ENCODE measurements around the gene COX18. TPM values are rescaled to one million over a fixed set of nuclear protein-coding genes. Genes with fewer than 3 reads are reported as not detected.

Gene COX18
- total and polyA plus RNA-seq, 2 of the 4 experiments (the other 2 are of a cell fraction): 8.0 to 22.0 TPM

- Histone ChIP-seq H2BK20ac (ENCODE audit: low read depth, low read length) (no peak overlapping the region), H2AFZ (replicated peaks; ENCODE audit: low read length, poor library complexity) (no peak overlapping the region), H3K4me1 (ENCODE audit: control insufficient read depth, insufficient read depth, low read length) (no peaks in the 10 kb centered on the region), H3K9me1 (ENCODE audit: insufficient read depth, low read length) (0 out of 2 replicates have a peak, but pooled peaks cover 2% of the 10 kb centered on the region), H3K9ac (ENCODE audit: low read depth, low read length) (no peak overlapping the region), H2AK5ac (ENCODE audit: low read depth, low read length) (no peak overlapping the region), H4K5ac (ENCODE audit: low read depth, low read length) (no peak overlapping the region), H3K23ac (ENCODE audit: low read depth, low read length) (no peak overlapping the region), H3K79me1 (ENCODE audit: low read depth in 1 of 2, low read length in 2 of 2) (peaks cover 5 to 16% of the 10 kb centered on the region in 2 experiments; a peak in 3 of 4 replicates), H4K8ac (ENCODE audit: low read depth in 2 of 2, low read length in 2 of 2) (no peak overlapping the region), H3K9me3 (ENCODE audit: control insufficient read depth, insufficient read depth, low read length) (no peaks in the 10 kb centered on the region), H2BK5ac (ENCODE audit: low read depth, low read length, poor library complexity, severe bottlenecking) (no peak overlapping the region), H3K18ac (ENCODE audit: low read depth, low read length) (no peak overlapping the region), H3K27ac (ENCODE audit: insufficient read depth, low read length) (no peak overlapping the region), H2BK120ac (ENCODE audit: low read depth, low read length) (no peak overlapping the region), H3K4me3 (ENCODE audit: insufficient read depth, low read depth, low read length) (no peak overlapping the region), H3K14ac (replicated peaks; ENCODE audit: low read depth, low read length) (no peak overlapping the region), H3K27me3 (ENCODE audit: control insufficient read depth, insufficient read depth, low read length) (no peaks in the 10 kb centered on the region), H3K4me2 (ENCODE audit: low read depth, low read length) (no peak overlapping the region), H3K36me3 (ENCODE audit: control insufficient read depth, insufficient read depth, low read length) (peaks cover 38% of the 10 kb centered on the region), H3K4ac (ENCODE audit: low read depth, low read length) (no peak overlapping the region), H3K56ac (ENCODE audit: extremely low read depth, insufficient read depth, low read length) (no peak overlapping the region), H4K91ac (ENCODE audit: insufficient read depth, low read depth, low read length) (no peak overlapping the region), H2BK15ac (ENCODE audit: low read depth, low read length) (no peak overlapping the region), H4K20me1 (ENCODE audit: insufficient read depth, low read length) (no peaks in the 10 kb centered on the region; the same call in 1 of the 2 replicates), H2AK9ac (replicated peaks; ENCODE audit: low read depth, low read length, poor library complexity) (no peak overlapping the region)
- no TSS peak for BruUV-seq (replicated peaks)
- dilution Hi-C loops (cut with HindIII; ENCODE audit: low sequenced_read_pairs, unreplicated experiment): no loop called here
- TF ChIP-seq CHD1 (IDR thresholded peaks at IDR 0.05; ENCODE audit: low read depth, low read length) (no peak), BHLHE40 (IDR thresholded peaks at IDR 0.05; ENCODE audit: low read depth, low read length) (no peak), CEBPB (IDR thresholded peaks at IDR 0.05; ENCODE audit: low read depth, low read length) (no peak), CTCF (conservative IDR thresholded peaks at IDR 0.05; ENCODE audit: low read depth, low read length) (no peak)
- no CpG with 5 or more reads among the region's 4 CpGs for WGBS, 2 experiments (ENCODE audit: extremely low coverage in 2 of 2, insufficient read length in 1 of 2)
- CTCF ChIA-PET: no interaction called here
- intact Hi-C loops (cut with micrococcal nuclease): no loop called here
- ATAC-seq (ENCODE audit: low read depth): no peak
- DNase-seq: no peak
- POLR2A ChIA-PET (ENCODE audit: unreplicated experiment): no interaction called here
- in situ Hi-C loops (cut with MboI; ENCODE audit: low sequenced_read_pairs): no loop called here
Measured at GRCh38 chr4:73098016-73098415, 28.5 kb upstream of the COX18 start.
